ENCODE measurements around the gene BPIFB6.

- no peak for TF ChIP-seq CTCF (IDR thresholded peaks at IDR 0.05)
- no peak for TF ChIP-seq POLR2AphosphoS5 (IDR thresholded peaks at IDR 0.05)
Observed at GRCh38 chr20:33042983-33043730, 11.7 kb downstream of the BPIFB6 start.

Data from breast epithelium (tissue), 3 donors.